ENCODE results near the gene INTS4.
"Not testable (repeated sequence)": the region's sequence is repeated elsewhere in the genome, so short reads cannot be mapped to it uniquely, and the experiment has no call there.

The INTS4 gene

DNA sequence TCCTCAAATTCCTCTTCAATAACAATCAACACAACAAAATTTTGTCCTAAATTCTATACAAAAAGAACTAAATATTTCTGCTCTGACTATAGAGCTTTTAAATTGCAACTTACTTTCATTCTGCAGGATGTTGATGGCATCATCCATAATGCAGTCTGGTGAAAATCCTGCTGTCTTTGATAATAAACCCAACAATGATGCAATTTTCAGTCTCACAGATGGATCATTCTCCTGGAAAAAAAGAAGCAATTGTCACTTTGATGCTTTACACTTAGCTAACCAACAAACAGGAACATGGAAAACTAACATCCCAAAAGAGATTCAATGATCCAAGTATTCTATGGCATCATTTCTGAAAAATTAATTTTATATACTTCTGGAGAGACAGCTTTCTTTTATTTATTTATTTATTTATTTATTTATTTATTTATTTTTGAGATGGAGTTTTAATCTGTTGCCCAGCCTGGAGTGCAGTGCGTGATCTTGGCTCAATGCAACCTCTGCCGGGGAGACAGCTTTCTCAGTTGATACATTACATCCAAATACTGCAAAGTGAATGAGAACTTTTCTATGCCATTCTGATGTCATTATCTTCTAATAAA lies 13.0 kb downstream of the INTS4 start:
- H3K4me3 ChIP-seq (replicated peaks; ENCODE audit: low read depth, low read length): no peak overlapping the region
- TF ChIP-seq, protein P1, sequence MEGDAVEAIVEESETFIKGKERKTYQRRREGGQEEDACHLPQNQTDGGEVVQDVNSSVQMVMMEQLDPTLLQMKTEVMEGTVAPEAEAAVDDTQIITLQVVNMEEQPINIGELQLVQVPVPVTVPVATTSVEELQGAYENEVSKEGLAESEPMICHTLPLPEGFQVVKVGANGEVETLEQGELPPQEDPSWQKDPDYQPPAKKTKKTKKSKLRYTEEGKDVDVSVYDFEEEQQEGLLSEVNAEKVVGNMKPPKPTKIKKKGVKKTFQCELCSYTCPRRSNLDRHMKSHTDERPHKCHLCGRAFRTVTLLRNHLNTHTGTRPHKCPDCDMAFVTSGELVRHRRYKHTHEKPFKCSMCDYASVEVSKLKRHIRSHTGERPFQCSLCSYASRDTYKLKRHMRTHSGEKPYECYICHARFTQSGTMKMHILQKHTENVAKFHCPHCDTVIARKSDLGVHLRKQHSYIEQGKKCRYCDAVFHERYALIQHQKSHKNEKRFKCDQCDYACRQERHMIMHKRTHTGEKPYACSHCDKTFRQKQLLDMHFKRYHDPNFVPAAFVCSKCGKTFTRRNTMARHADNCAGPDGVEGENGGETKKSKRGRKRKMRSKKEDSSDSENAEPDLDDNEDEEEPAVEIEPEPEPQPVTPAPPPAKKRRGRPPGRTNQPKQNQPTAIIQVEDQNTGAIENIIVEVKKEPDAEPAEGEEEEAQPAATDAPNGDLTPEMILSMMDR (IDR thresholded peaks at IDR 0.05; ENCODE audit: low read depth, low read length, missing control alignments): no peak
- no peak for DNase-seq (ENCODE audit: extremely low read depth, low read depth)

DNA sequence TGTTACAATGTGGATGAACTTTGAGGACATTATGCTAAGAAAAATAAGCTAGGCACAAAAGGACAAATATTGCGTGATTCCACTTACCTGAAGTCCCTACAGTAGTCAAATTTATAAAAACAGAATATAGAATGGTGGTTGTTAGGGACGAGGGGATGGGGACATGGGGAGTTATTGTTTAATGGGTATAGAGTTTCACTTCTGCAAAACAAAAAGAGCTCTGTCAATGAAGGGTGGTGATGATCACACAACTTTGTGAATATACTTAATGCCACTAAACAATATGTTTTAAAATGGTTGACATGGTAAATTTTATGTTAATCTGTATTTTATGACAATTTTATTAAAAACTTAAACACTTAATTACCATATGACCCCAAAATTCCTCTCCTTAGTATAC lies 26.1 kb downstream of the INTS4 start:
- no peak for DNase-seq (ENCODE audit: extremely low read depth, low read depth)
- no peak overlapping the region for H3K4me3 ChIP-seq (replicated peaks; ENCODE audit: low read depth, low read length)
- TF ChIP-seq, protein P1 (IDR thresholded peaks at IDR 0.05; ENCODE audit: low read depth, low read length, missing control alignments): no peak

DNA sequence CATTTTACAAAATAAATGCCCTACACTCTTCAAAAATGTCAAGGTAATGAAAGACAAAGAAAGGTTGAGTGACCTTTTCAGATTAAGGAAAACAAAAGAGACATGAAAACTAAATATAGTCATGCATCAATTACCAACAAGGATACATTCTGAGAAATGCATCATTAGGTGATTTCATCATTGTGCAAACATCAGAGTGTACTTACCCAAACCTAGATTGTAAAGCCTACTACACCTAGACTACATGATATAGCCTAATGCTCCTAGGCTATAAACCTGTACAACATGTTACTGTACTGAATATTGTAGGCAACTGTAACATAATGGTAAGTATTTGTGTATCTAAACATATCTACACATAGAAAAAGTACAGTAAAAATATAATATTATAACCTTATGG lies 26.7 kb downstream of the INTS4 start:
- TF ChIP-seq, protein P1 (IDR thresholded peaks at IDR 0.05; ENCODE audit: low read depth, low read length, missing control alignments): no peak
- DNase-seq (ENCODE audit: extremely low read depth, low read depth): no peak

DNA sequence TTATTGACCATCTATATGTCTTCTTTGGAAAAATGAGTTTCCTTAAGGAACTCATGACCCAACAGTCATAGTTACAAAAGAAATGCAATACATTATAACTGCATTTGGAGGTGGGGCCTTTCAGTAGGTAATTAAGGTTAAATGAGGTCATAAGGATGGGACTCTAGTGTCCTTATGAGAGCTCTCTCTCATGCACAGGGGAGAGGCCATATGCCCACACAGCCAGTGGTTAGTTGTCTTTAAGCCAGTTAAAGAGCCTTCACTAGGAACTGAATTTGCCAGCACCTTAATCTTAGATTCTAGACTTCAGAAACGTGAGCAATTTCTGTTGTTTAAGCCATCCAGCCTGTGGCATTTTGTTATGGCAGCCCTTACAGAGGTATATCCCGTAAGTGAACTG lies 27.3 kb downstream of the INTS4 start:
- H3K4me3 ChIP-seq (replicated peaks; ENCODE audit: low read depth, low read length): no peak overlapping the region
- DNase-seq (ENCODE audit: extremely low read depth, low read depth): no peak
- TF ChIP-seq, protein P1 (IDR thresholded peaks at IDR 0.05; ENCODE audit: low read depth, low read length, missing control alignments): no peak

More for the DNA sequence above, 26.7 kb downstream of the INTS4 start:
- H3K4me3 ChIP-seq (replicated peaks; ENCODE audit: low read depth, low read length): no peak overlapping the region

DNA sequence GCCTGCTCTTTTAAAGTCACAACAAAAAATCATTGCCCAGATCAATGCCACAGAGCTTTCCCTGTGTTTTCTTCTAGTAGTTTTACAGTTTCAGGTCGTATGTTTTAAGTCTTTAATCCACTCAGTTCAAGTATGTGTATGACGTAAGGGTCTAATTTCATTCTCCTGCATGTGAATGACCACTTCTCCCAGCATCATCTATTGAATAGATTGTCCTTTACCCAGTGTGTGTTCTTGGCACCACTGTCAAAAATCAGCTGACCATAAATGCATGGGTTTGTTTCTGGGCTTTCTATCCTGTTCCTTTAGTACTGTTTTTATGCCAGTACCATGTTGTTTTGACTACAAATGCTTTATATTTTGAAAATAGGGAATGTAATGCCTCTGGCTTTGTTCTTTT lies 28.1 kb downstream of the INTS4 start:
- TF ChIP-seq, protein P1 (IDR thresholded peaks at IDR 0.05; ENCODE audit: low read depth, low read length, missing control alignments): no peak
- no peak overlapping the region for H3K4me3 ChIP-seq (replicated peaks; ENCODE audit: low read depth, low read length)
- DNase-seq (ENCODE audit: extremely low read depth, low read depth): no peak

DNA sequence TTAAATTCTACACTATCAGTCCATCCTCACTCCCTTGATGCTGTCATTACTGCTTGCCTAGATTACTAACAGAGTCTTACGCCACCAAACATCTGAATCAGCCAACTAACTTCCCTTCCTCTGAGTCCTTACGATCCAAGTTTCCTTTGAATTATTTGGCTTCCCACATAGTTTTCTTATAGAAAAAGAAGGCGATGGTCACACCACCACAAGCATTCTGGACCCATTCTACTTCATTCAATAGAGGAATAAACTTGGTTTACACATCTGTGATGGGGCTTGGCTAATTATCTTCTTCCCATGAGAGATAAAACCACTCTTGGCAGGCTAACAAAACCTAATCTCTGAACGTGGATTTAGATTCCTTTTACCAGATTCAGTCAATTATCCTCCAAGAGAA lies 35.0 kb downstream of the INTS4 start:
- no peak for DNase-seq (ENCODE audit: extremely low read depth, low read depth)

DNA sequence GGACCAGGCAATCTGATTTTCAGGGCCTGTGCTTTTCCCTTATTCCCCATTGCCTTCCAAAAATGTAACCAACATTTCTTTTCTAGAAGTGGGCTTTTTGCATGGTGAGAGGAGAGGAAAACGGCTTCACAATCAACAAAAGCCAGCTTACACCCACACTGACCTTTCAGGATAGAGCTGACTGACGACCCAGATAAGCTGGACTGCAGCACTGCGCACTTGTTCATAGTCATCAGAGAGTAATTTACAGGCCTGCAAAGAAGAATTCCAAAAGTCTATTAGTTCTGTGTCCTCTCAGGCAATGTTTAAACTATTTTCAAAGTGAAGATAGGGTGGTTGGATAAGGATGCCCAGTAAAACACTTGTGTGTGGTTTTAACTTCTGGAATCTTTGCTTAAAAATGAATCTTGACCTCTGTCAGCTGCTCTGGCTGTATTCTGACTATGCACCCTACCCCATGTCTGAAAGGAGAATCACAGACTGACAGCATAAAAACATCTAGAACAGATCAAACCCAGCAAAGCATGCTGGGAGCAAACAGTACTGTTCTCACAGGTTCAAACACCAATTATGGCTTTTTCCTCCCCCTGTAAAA lies 35.8 kb downstream of the INTS4 start:
- not testable (repeated sequence) for DNase-seq (ENCODE audit: extremely low read depth, low read depth)

More for the DNA sequence above, 35.0 kb downstream of the INTS4 start:
- no peak overlapping the region for H3K4me3 ChIP-seq (replicated peaks; ENCODE audit: low read depth, low read length)
- TF ChIP-seq, protein P1 (IDR thresholded peaks at IDR 0.05; ENCODE audit: low read depth, low read length, missing control alignments): no peak

DNA sequence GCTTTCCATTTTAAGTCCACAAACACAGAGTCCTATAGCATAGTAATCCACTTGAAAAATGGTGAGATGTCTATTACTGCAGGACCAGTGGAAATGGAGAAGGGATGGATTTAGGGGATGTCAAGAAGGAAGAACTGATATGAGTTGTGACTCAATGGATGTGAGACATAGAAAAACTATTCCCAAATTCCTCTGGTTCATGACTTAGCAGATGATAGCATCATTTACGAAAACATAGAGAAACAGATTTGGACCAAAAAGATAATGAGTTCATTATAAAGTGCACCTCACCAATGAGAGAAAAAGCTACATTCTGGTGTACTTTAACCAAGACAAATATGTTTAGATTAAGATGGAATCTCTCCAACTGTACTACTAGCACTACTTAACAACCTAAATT lies 51.2 kb downstream of the INTS4 start:
- not testable (repeated sequence) for DNase-seq (ENCODE audit: extremely low read depth, low read depth); H3K4me3 ChIP-seq (replicated peaks; ENCODE audit: low read depth, low read length)

More for the DNA sequence above, 35.8 kb downstream of the INTS4 start:
- not testable (repeated sequence) for H3K4me3 ChIP-seq (replicated peaks; ENCODE audit: low read depth, low read length)

DNA sequence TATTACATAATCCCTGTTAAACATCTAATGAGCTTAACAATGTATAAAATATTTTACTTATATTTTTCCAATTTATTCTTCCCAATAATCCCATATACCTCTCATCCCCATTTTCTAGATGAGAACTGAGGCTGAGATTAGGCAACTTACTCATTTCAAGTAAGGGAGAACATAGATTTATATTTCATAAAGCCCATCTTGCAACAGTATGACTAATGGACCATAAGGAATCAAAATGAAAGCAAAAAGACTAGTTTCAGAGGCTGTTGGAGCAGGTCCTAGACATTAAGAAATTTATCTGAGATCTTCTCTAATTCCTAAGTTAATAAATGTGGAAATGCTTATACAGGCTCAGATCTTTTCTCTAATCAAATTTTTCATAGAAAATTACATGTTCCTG lies 52.0 kb downstream of the INTS4 start:
- H3K4me3 ChIP-seq (replicated peaks; ENCODE audit: low read depth, low read length); DNase-seq (ENCODE audit: extremely low read depth, low read depth): not testable (repeated sequence)

DNA sequence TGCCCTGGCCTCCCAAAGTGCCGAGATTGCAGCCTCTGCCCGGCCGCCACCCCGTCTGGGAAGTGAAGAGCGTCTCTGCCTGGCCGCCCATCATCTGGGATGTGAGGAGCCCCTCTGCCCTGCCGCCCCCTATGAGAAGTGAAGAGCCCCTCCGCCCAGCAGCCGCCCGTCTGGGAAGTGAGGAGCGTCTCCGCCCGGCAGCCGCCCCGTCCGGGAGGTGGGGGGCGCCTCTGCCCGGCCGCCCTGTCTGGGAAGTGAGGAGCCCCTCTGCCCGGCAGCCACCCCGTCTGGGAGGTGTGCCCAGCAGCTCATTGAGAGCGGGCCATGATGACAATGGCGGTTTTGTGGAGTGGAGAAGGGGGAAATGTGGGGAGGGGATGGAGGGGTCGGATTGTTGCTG lies 60.9 kb downstream of the INTS4 start:
- not testable (repeated sequence) for H3K4me3 ChIP-seq (replicated peaks; ENCODE audit: low read depth, low read length); DNase-seq (ENCODE audit: extremely low read depth, low read depth)
